K562 (cell line): Measurements from ENCODE around the gene SAMD4A. TPM values are rescaled to one million over a fixed set of nuclear protein-coding genes. Genes with fewer than 3 reads are reported as not detected.
A peak's percentile ranks its signal among the peaks of the same experiment; 100 is the strongest.

Experiments used
- ATAC-seq: fragments of 200-7000 bp; cut with Tn5 transposase; 3 replicates; pipeline ENCODE4 v1.9.1; 2020; ENCODE audit warnings: moderate library complexity
- BruUV-seq: library from RNA; stranded (reverse); fragments of 400-500 nt; replicated peaks from 2 replicates; lab custom pipeline; 2021; lab: Mats Ljungman, UMichigan
- CTCF ChIA-PET: fragments of 300-600 bp; formaldehyde crosslinking; extraction: SDS; loops from one replicate; lab custom pipeline; 2021; ENCODE audit warnings: low intra/inter-chr PET ratio; lab: Yijun Ruan, JAX
- POLR2A ChIA-PET: fragments of 300-600, 350-650 bp; sonication (Branson Sonifier 250); formaldehyde crosslinking; extraction: SDS; loops from one replicate; lab custom pipeline; 2021; ENCODE audit warnings: antibody characterized with exemption, inconsistent platforms; lab: Yijun Ruan, JAX
- DNase-seq, 4 experiments: peaks; one replicate each; pipeline versions ENCODE4 v3.0.0 to v3.0.0-alpha.2; 2011 to 2018; ENCODE audit warnings: low spot score in 3 of 4, mixed read lengths in 3 of 4; ENCODE audit errors: extremely low read depth in 1 of 4
- FAIRE-seq: peaks from 2 replicates; lab custom pipeline; 2011; peaks lifted over from hg19 to GRCh38; lab: Jason Lieb, UNC
- H2AFZ ChIP-seq: 2 replicates; pipeline ENCODE4 v1.6.0; 2011; ENCODE audit warnings: low read depth, low read length, control low read depth, inconsistent platforms
- H3K27ac ChIP-seq: fragments of 200-600 bp; 3 replicates; pipeline ENCODE4 v1.8.0; 2011; ENCODE audit warnings: low read depth, mild to moderate bottlenecking, control low read depth, inconsistent platforms, low read length, moderate library complexity, mixed read lengths; ENCODE audit errors: extremely low read depth
- H3K27me3 ChIP-seq, 2 experiments: fragments of 300-600 bp in 1 of 2; 2 replicates in 1 of 2; 3 replicates in 1 of 2; pipeline versions ENCODE4 v1.6.0 to v1.8.0; 2011; ENCODE audit warnings: inconsistent platforms in 2 of 2, low read length in 2 of 2, mild to moderate bottlenecking in 1 of 2, mixed read lengths in 1 of 2, moderate library complexity in 1 of 2; ENCODE audit not compliant: control insufficient read depth in 2 of 2, insufficient read depth in 2 of 2
- H3K36me3 ChIP-seq: fragments of 300-600 bp; 3 replicates; pipeline ENCODE4 v1.8.0; 2011; ENCODE audit warnings: mild to moderate bottlenecking, low read length, inconsistent platforms; ENCODE audit not compliant: control insufficient read depth, insufficient read depth
- H3K4me1 ChIP-seq, 2 experiments: fragments of 200-600 bp in 1 of 2; replicated peaks in 1 of 2; 2 replicates in 1 of 2; 3 replicates in 1 of 2; pipeline versions ENCODE4 v1.5.1 to v1.8.0; 2011; ENCODE audit warnings: inconsistent platforms in 2 of 2, low read length in 2 of 2, mild to moderate bottlenecking in 1 of 2, mixed read lengths in 1 of 2, moderate library complexity in 1 of 2; ENCODE audit not compliant: control insufficient read depth in 2 of 2, insufficient read depth in 2 of 2
- H3K4me2 ChIP-seq: 2 replicates; pipeline ENCODE4 v1.6.1; 2011; ENCODE audit warnings: low read length, control low read depth, inconsistent platforms, mixed read lengths; ENCODE audit not compliant: insufficient read depth
- H3K4me3 ChIP-seq: fragments of 200-600 bp; sonication (generic), shearing (Covaris generic); 2 replicates; pipeline ENCODE4 v1.5.1; 2016; ENCODE audit warnings: control low read depth, inconsistent platforms
- H3K79me2 ChIP-seq: fragments of 200-600 bp; 3 replicates; pipeline ENCODE4 v1.8.0; 2011; ENCODE audit warnings: low read length, inconsistent platforms; ENCODE audit not compliant: control insufficient read depth, insufficient read depth
- H3K9ac ChIP-seq, 2 experiments: 2 replicates each; pipeline versions ENCODE4 v1.6.0 to v1.6.1; 2011; ENCODE audit warnings: low read depth in 2 of 2, low read length in 2 of 2, control low read depth in 1 of 2, inconsistent platforms in 1 of 2, mild to moderate bottlenecking in 1 of 2, mixed read lengths in 1 of 2; ENCODE audit not compliant: insufficient read depth in 1 of 2
- H3K9me1 ChIP-seq: one replicate; pipeline ENCODE4 v1.6.0; 2011; ENCODE audit warnings: inconsistent platforms, mild to moderate bottlenecking, low read length, moderate library complexity; ENCODE audit not compliant: control insufficient read depth, insufficient read depth
- H3K9me3 ChIP-seq: replicated peaks from 2 replicates; pipeline ENCODE4 v1.5.1; 2011; ENCODE audit warnings: low read depth, low read length, inconsistent platforms; ENCODE audit not compliant: control insufficient read depth, insufficient read depth
- H4K20me1 ChIP-seq: replicated peaks from 2 replicates; pipeline ENCODE4 v1.6.1; 2011; ENCODE audit warnings: low read length, inconsistent platforms, mixed read lengths; ENCODE audit not compliant: control insufficient read depth, insufficient read depth
- ETV1 ChIP-seq: fragments of 450-650 bp; conservative IDR thresholded peaks from 2 replicates; pipeline ENCODE4 v1.6.1; 2016; ENCODE audit warnings: missing genetic modification characterization, control low read depth, low read depth, missing compliant biosample characterization
- NRF1 ChIP-seq, 2 experiments: fragments of 450-650 bp; IDR thresholded peaks in 1 of 2; conservative IDR thresholded peaks in 1 of 2; 2 replicates each; pipeline ENCODE4 v1.6.1; 2014; ENCODE audit warnings: mild to moderate bottlenecking in 2 of 2
- RAD21 ChIP-seq, 2 experiments: fragments of 250-450 bp in 1 of 2; fragments of 450-650 bp in 1 of 2; sonication (Bioruptor Pico) in 1 of 2; formaldehyde crosslinking in 1 of 2; IDR thresholded peaks in 1 of 2; conservative IDR thresholded peaks in 1 of 2; 2 replicates each; pipeline versions ENCODE4 v1.4.0 to v1.8.0; 2020 to 2022; ENCODE audit warnings: mild to moderate bottlenecking in 2 of 2, moderate library complexity in 1 of 2
- ZNF512 ChIP-seq: IDR thresholded peaks from 2 replicates; pipeline ENCODE4 v1.6.1; 2016; ENCODE audit warnings: missing genetic modification characterization, missing compliant biosample characterization
- ZNF740 ChIP-seq, 3 experiments: fragments of 200-800 bp in 1 of 3; sonication (Bioruptor generic) in 1 of 3; sonication (generic) in 1 of 3; formaldehyde crosslinking in 1 of 3; IDR thresholded peaks; 2 replicates each; pipeline versions ENCODE4 v1.6.1 to v1.8.0; 2016 to 2022; ENCODE audit warnings: mild to moderate bottlenecking in 2 of 3, missing compliant biosample characterization in 2 of 3, missing genetic modification characterization in 2 of 3, missing genetic modification reagents in 1 of 3
- WGBS: fragments of 100-300 bp; shearing (Covaris generic); methylation state at CpG from one replicate; pipeline ENCODE4 v1.1.6; 2016; ENCODE audit warnings: low coverage, mixed read lengths; ENCODE audit not compliant: insufficient coverage; ENCODE audit errors: missing lambda C conversion rate; 5-methylcytosine and 5-hydroxymethylcytosine counted together
- in situ Hi-C: fragments of 300-500 bp; cut with MboI; formaldehyde crosslinking; loops from 4 replicates; pipeline ENCODE4 v1.15.0; 2018; ENCODE audit warnings: inconsistent platforms, mixed read lengths
- intact Hi-C: fragments of 100-400 bp; cut with micrococcal nuclease; formaldehyde crosslinking; loops from 2 replicates; pipeline ENCODE4 v1.14.2; 2022
- polyA plus RNA-seq, 8 experiments: library from polyadenylated mRNA; depleted of rRNA in 4 of 8; stranded (reverse) in 5 of 8; unstranded in 3 of 8; fragments of >200 nt; fragmentation: Nextera tagmentation in 2 of 8; fragmentation: Illumina TruSeq in 1 of 8; extraction: Ambion mirVana in 2 of 8; extraction: Trizol in 1 of 8; gene quantifications; 2 replicates each; pipeline versions ENCODE4 v1.2.1 to v1.2.3, GENCODE V29; 2011 to 2014; ENCODE audit warnings: inconsistent platforms in 1 of 8, missing spikeins in 1 of 8
- total RNA-seq, 7 experiments: library from RNA; depleted of rRNA in 6 of 7; stranded (reverse); fragments of >200 nt in 6 of 7; fragmentation: Illumina TruSeq in 2 of 7; extraction: Trizol in 2 of 7; gene quantifications; 2 replicates each; pipeline versions ENCODE4 v1.2.1 to v1.2.3, GENCODE V29; 2011 to 2021; ENCODE audit warnings: low replicate concordance in 1 of 7

The SAMD4A gene
- total and polyA plus RNA-seq, 9 of the 15 experiments (the other 6 are each of a cell fraction or from before 2014, with no cell fraction given), result 0.66 to 6.8 (median 3.3) TPM

- peak; percentile 57 to 63 for TF ChIP-seq RAD21 (CRISPR knock-in tag; conservative IDR thresholded peaks at IDR 0.05 in 1 of 2, IDR thresholded peaks at IDR 0.05 in 1 of 2)
- no peak for TF ChIP-seq NRF1 (conservative IDR thresholded peaks at IDR 0.05 in 1 of 2, IDR thresholded peaks at IDR 0.05 in 1 of 2)
- no peak for TF ChIP-seq ETV1 (tag)
Measured at GRCh38 chr14:54722791-54723432, 156.0 kb downstream of the SAMD4A start (continued).

- intact Hi-C loops, result loop anchor here (2.0 kb wide), 1 partner anchor 159 kb away; no protein-coding TSS in a partner anchor
- BruUV-seq, result no TSS peak
Measured at GRCh38 chr14:54724123-54724522, 157.2 kb downstream of the SAMD4A start.

More at GRCh38 chr14:54724123-54724522, 157.2 kb downstream of the SAMD4A start:
- Histone ChIP-seq H3K4me1 (peaks cover 9 to 13% of the 10 kb centered on the region in 2 experiments; a peak in 3 of 5 replicates), H3K9ac (peak overlapping the region; percentile 37 to 78; a peak in 3 of 4 replicates), H3K27ac (no peak overlapping the region; the same call in 2 of the 3 replicates), H2AFZ (no peak overlapping the region; the same call in 1 of the 2 replicates), H4K20me1 (no peaks in the 10 kb centered on the region), H3K79me2 (peaks cover 95% of the 10 kb centered on the region), H3K4me3 (no peak overlapping the region), H3K27me3 (no peaks in the 10 kb centered on the region), H3K36me3 (peaks cover 24% of the 10 kb centered on the region; the same call in 2 of the 3 replicates), H3K9me3 (no peaks in the 10 kb centered on the region)
- ATAC-seq (no peak), DNase-seq (no peak), FAIRE-seq (no peak)
- in situ Hi-C loops, result no loop called here
- WGBS, result 17% methylated on average over 4 of the region's 4 CpGs
- CTCF ChIA-PET, result no interaction called here
- TF ChIP-seq ZNF512 (tag), result no peak
- no peak for TF ChIP-seq ZNF740 (CRISPR knock-in tag; IDR thresholded peaks at IDR 0.05)
- no peak for TF ChIP-seq ZNF740 (tag; IDR thresholded peaks at IDR 0.05)
- TF ChIP-seq, all 486 proteins: peak for 0
- no peaks in the 10 kb centered on the region for H3K9me1 ChIP-seq
- POLR2A ChIA-PET, result interaction anchor here (1.8 kb wide), 1 partner anchor 30 kb away, joined by 7 read pairs; no protein-coding TSS in a partner anchor
- peak overlapping the region; percentile 81 for H3K4me2 ChIP-seq
